IPS-NIHi7 (cell line): ENCODE measurements around the gene FBXL12.
"Not testable (repeated sequence)": the region's sequence is repeated elsewhere in the genome, so short reads cannot be mapped to it uniquely, and the experiment has no call there.

ENCODE experiments used
- DNase-seq: peaks from one replicate; pipeline ENCODE4 v3.0.0; 2012; ENCODE audit warnings: mixed read lengths; ENCODE audit errors: extremely low spot score

Gene FBXL12

DNA sequence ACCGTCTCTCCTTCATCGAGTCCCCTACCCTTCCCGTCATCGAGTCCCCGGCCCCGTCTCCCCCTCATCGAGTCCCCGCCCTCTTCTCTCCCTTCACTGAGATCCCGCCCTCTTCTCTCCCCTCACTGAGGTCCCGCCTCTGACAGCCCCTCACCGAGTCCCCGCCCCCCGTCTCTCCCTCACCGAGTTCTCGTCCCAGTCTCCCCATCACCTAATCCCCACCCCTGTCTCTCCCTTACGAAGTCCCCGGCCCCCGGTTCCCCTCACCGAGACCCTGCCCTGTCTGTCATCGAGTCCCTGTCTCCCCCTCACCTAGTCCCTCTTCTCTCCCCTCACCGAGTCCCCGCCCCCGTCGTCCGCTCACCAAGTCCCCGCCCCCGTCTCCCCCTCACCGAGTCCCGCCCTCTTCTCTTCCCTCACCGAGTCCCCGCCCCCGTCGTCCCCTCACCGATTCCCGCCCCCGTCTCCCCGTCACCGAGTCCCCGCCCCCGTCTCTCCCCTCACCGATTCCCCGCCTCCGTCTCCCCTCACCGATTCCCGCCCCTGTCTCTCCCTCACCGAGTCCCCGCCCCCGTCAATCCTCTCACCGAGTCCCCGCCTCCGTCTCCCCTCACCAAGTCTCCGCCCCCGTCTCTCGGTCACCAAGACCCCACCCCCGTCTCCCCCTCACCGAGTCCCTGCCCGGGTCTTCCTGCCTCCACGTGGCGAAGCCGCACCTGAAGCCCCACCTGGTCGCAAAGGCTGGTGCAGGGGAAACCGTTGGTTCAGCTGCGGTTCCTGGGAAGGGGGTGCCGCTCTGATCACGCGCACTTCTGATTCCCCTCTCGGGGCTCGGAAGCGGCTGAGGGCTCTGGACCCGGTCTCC, 26.4 kb downstream of the FBXL12 start:
- peak; percentile 87 for DNase-seq

GRCh38 chr19:9791552-9792205, 27.2 kb downstream of the FBXL12 start:
- peak; percentile 76 for DNase-seq

DNA sequence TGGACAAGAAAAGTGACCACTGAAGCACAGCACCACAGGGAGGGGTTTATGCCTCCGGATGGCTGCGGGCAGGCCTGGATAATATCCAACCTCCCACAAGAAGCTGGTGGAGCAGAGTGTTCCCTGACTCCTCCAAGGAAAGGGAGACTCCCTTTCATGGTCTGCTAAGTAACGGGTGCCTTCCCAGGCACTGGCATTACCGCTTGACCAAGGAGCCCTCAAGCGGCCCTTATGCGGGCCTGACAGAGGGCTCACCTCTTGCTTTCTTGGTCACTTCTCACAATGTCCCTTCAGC, 27.9 kb downstream of the FBXL12 start:
- DNase-seq = not testable (repeated sequence)

DNA sequence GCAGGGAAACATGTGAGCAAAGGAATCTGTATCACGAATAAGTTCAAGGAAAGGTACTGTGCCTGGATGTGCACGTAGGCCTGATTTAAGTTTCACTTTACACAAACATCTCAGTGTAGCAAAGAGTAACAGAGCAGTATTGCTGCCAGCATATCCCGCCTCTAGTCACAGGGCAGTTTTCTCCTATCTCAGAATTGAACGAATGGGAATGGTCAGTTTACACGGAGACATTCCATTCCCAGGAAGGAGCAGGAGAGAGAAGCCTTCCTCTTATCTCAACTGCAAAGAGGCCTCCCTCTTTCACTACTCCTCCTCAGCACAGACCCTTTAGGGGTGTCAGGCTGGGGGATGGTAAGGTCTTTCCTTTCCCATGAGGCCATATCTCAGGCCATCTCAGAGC, 29.3 kb downstream of the FBXL12 start:
- DNase-seq = not testable (repeated sequence)

- no peak for DNase-seq
Measured at GRCh38 chr19:9789066-9789465, 29.8 kb downstream of the FBXL12 start.

DNA sequence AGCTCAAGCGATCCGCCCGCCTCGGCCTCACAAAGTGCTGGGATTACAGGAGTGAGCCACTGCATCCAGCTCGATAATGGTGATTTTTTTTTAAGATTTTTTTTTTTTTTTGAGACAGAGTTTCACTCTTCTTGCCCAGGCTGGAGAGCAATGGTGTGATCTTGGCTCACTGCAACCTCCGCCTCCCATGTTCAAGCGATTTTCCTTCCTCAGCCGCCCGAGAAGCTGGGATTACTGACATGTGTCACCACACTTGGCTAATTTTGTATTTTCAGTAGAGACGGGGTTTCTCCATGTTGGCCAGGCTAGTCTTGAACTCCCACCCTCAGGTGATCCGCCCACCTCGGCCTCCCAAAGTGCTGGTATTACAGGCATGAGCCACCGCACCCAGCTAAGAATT, 30.3 kb downstream of the FBXL12 start:
- DNase-seq = not testable (repeated sequence)

DNA sequence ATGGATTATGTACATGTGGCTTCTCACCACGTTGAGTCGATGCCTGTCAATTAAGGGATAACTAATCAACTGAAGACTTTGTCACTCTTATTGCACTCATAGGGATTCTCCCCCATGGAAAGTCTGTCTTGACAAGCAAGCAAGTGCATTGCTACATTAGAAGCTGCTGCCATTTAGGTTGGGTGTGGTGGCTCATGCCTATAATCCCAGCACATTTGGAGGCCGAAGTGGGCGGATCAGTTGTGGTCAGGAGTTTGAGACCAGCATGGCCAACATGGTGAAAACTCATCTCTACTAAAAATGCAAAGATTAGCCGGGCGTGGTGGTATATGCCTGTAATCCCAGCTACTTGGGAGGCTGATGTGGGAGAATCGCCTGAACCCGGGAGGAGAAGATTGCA, 32.1 kb downstream of the FBXL12 start:
- no peak for DNase-seq

DNA sequence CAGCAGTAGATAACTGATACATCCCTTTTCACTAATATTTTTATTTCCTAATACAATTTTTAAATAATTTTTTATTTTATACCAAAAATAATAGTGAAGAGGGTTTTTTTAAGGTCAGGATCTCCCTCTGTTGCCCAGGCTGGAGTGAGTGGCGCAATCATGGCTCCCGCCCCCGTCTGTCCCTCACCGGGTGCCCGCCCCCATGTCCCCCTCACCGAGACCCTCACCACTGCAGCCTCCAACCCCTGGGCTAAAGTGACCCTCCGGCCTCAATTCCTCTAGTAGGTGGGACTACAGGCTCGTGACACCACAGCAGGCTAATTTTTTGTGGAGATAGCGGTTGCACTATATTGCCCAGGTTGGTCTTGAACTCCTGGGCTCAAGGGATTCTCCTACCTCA, 32.5 kb downstream of the FBXL12 start:
- no peak for DNase-seq

DNA sequence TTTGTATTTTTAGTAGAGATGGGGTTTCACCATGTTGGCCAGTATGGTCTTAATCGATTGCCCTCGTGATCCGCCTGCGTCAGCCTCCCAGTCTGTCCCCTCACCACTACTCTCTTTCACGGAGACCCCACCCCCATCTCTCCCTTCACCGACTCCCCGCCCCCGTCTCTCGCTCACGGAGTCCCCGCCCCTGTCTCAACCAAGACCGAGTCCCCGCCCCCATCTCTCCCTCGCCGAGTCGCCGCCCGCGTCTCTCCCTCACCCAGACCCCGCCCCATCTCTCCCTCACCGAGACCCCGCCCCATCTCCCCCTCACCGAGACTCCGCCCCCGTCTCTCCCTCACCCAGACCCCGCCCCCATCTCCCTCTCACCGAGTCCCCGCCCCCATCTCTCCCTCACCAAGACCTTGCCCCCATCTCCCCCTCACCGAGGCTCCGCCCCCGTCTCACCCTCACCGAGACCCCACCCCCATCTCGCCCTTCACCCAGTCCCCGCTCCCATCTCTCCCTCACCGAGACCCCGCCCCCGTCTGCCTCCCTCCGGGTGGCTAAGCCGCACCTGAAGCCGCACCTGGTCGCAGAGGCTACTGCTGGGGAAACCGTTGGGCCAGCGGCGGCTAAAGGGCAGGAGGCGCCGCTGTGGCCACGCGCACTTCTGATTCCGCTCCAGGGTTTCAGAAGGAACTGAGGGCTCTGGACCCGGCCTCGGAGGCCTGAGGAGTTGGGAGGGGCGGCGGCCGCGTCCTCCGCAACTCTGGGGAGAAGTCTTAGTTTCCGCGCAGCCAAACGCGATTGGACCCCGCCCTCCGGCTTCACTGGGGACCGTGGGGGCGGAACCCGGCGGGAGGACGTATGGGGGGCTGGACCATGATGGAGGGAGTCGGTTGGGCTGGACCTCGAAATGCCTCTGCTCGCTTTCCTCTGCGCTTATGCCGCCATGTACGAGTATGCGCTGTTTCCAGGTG, 33.2 kb downstream of the FBXL12 start:
- DNase-seq = peak; percentile 92

- DNase-seq = not testable (repeated sequence)
Measured at GRCh38 chr19:9784163-9784496, 34.7 kb downstream of the FBXL12 start.

GRCh38 chr19:9782338-9782737, 36.5 kb downstream of the FBXL12 start:
- no peak for DNase-seq

DNA sequence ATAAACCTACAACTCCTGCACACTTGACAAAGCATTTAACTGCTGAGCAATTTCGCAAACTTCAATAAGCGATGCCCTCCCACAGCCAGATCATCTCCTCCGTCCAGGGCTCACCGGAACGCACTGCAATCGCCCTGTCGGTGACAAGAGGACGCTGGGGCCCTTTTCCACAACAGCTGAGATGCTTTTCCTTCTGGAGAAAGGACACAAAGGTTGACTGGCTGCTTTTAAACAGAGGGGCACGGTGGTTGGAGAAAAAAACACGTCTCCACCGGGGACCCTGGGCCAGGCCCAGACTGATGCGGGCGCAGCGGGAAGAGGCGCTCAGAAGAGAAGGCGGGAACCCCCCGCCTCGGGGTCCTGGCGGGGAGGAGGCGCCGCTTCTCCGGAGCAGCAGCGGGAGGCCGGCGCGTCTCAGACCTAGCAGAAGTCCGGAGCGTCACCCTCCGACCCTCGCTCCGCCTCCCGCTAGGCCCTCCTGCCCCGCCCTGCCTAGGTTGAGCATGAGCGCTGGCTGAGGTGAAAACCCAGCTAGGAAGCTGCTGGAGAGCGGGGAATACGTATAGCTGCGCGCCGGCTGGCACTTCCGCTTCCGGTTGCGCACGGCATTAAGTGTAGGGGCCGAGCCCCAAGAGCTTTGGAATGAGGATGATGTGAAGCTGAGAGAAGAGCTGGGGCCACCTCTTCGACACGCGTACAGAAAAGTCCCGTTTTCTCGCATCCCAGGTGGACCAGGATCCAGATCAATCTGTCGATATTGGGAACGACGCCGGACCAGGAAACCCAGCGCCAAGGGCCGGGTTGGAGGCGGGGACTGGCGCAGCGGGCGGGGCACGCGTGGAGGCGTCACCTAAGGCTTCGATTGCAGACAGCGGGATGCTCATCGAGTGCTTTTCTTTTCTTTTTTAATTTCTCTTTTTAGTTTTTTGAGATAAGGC, 50.4 kb downstream of the FBXL12 start, which contains the start of gene ZNF846:
Gene ZNF846 (minus strand): TSS at position 564 of the 938 bp plus-strand sequence. CDS start 3,788 bp downstream, outside the sequence.
- peak; percentile 98 for DNase-seq
